SU-DHL-6 (cell line): ENCODE results near the gene MOCS3.

Source experiments
- CTCF ChIP-seq: fragments of 200-600 bp; sonication (generic); IDR thresholded peaks from one replicate; pipeline ENCODE4 v1.5.1; 2017; ENCODE audit warnings: antibody characterized with exemption, mild to moderate bottlenecking, low read length, moderate library complexity; ENCODE audit not compliant: insufficient read depth, poor library complexity, severe bottlenecking
- EZH2phosphoT487 ChIP-seq: fragments of 200-600 bp; sonication (generic), shearing (Covaris generic); conservative IDR thresholded peaks from 2 replicates; pipeline ENCODE4 v1.6.1; 2018; ENCODE audit warnings: mild to moderate bottlenecking, antibody characterized with exemption, low read length, moderate library complexity, mixed read lengths

DNA sequence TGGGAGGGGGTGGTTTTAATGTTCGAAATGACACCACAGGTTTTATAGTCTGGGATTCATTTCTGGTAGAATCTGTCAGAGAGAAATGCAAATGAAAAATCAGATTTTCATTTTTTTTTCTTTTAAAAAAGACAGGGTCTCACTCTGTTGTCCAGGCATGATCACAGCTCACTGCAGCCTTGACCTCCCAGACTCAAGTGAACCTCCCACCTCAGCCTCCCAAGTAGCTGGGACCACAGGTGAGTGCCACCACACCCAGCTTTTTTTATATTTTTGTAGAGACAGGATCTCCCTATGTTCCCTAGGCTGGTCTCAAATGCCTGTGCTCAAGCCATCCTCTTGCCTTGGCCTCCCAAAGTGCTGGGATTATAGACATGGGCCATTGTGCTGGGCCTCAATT lies 25.0 kb upstream of the MOCS3 start:
- TF ChIP-seq CTCF (no peak), EZH2phosphoT487 (no peak)
